Measurements from ENCODE around the gene ITGA1. TPM values are rescaled to one million over a fixed set of nuclear protein-coding genes. Genes with fewer than 3 reads are reported as not detected.

ITGA1 gene
- total and polyA plus RNA-seq, 2 donors from 2014 or later: 13.3 to 65.6 TPM

DNA sequence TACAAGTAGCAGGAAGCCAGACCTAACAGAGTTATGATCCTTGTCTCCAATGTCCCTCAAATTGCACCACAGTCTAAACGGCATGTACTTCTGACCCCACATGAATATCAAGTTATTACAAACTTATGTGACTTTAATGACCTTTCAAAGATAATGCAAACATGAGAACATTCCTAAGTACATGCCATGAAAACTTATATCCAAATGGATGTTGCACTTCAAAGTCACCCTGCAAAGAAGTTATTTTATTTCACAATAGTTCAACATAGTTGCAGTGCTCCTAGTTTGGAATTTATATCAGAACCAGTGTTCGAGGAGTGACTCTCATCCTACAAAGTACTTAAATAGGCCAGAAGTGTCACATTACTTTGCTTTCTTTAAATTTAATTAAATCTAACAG, 41.2 kb upstream of the ITGA1 start:
- H3K27ac ChIP-seq (ENCODE audit: low read depth in 2 of 2, low read length in 2 of 2): no peak overlapping the region
- no peak for FAIRE-seq

DNA sequence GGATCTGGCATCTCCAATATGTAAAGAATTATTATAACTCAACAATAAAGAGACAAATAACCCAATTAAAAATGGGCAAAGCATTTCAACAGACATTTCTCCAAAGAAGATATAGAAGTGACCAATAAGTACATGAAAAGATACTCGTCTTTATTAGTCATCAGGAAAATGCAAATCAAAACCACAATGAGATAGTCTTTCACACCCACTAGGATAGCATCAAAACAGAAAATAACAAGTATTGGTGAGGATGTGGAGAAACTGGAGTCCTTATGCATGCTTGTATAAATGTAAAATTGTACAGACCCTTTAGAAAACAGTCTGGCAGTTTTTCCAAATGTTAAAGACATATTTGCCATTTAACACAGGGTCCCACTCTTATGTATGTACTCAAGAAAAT, 39.1 kb upstream of the ITGA1 start:
- intact Hi-C loops (cut with DNase I): no loop called here
- FAIRE-seq (no peak), DNase-seq (no peak)
- TF ChIP-seq, protein P1, sequence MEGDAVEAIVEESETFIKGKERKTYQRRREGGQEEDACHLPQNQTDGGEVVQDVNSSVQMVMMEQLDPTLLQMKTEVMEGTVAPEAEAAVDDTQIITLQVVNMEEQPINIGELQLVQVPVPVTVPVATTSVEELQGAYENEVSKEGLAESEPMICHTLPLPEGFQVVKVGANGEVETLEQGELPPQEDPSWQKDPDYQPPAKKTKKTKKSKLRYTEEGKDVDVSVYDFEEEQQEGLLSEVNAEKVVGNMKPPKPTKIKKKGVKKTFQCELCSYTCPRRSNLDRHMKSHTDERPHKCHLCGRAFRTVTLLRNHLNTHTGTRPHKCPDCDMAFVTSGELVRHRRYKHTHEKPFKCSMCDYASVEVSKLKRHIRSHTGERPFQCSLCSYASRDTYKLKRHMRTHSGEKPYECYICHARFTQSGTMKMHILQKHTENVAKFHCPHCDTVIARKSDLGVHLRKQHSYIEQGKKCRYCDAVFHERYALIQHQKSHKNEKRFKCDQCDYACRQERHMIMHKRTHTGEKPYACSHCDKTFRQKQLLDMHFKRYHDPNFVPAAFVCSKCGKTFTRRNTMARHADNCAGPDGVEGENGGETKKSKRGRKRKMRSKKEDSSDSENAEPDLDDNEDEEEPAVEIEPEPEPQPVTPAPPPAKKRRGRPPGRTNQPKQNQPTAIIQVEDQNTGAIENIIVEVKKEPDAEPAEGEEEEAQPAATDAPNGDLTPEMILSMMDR (IDR thresholded peaks at IDR 0.05; ENCODE audit: borderline replicate concordance, extremely low read depth, insufficient read depth): no peak
- Histone ChIP-seq H3K4me1 (ENCODE audit: control insufficient read depth in 2 of 3, insufficient read depth in 2 of 3, low read depth in 1 of 3, low read length in 3 of 3) (no peaks in the 10 kb centered on the region), H3K36me3 (ENCODE audit: control insufficient read depth in 2 of 3, insufficient read depth in 3 of 3, low read length in 3 of 3) (no peaks in the 10 kb centered on the region), H3K9me3 (ENCODE audit: control insufficient read depth in 2 of 3, insufficient read depth in 1 of 3, low read length in 3 of 3) (no peaks in the 10 kb centered on the region), H3K4me3 (ENCODE audit: low read length in 3 of 3) (no peak overlapping the region), H3K27me3 (ENCODE audit: control insufficient read depth, insufficient read depth, low read length) (no peaks in the 10 kb centered on the region), H3K27ac (ENCODE audit: low read depth in 2 of 2, low read length in 2 of 2) (no peak overlapping the region), H3K9ac (ENCODE audit: low read length in 3 of 3) (no peak overlapping the region)

More for the DNA sequence above, 41.2 kb upstream of the ITGA1 start:
- Histone ChIP-seq H3K9me3 (ENCODE audit: control insufficient read depth in 2 of 3, insufficient read depth in 1 of 3, low read length in 3 of 3) (no peaks in the 10 kb centered on the region), H3K27me3 (ENCODE audit: control insufficient read depth, insufficient read depth, low read length) (no peaks in the 10 kb centered on the region), H3K36me3 (ENCODE audit: control insufficient read depth in 2 of 3, insufficient read depth in 3 of 3, low read length in 3 of 3) (no peaks in the 10 kb centered on the region), H3K9ac (ENCODE audit: low read length in 3 of 3) (no peak overlapping the region), H3K4me3 (ENCODE audit: low read length in 3 of 3) (no peak overlapping the region), H3K4me1 (ENCODE audit: control insufficient read depth in 2 of 3, insufficient read depth in 2 of 3, low read depth in 1 of 3, low read length in 3 of 3) (peaks cover 0 to 4% (median 0%) of the 10 kb centered on the region in 3 donors)
- intact Hi-C loops (cut with DNase I): no loop called here
- DNase-seq: no peak
- TF ChIP-seq, protein P1 (IDR thresholded peaks at IDR 0.05; ENCODE audit: borderline replicate concordance, extremely low read depth, insufficient read depth): no peak

DNA sequence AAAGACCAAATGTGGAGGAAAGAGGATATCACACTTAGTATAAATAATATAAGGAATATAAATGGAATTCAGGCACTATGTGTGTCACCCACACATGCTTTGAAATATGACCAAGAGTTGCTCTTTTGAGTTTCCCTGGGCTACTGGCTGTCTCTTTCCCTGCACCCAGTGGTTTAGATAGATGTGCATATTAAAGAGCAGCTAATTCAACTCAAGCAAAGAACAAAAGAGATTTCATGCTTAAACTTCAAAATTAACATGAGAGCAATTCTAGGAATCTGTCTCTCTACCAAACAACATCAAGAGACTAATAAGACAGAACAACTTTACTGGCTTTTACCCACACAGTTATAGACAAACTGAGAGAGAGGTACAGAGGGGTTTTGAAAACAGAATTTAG, 38.0 kb upstream of the ITGA1 start:
- TF ChIP-seq, protein P1 (IDR thresholded peaks at IDR 0.05; ENCODE audit: borderline replicate concordance, extremely low read depth, insufficient read depth): no peak
- no peak overlapping the region for H3K4me3 ChIP-seq (ENCODE audit: low read length in 3 of 3)
- no peaks in the 10 kb centered on the region for H3K36me3 ChIP-seq (ENCODE audit: control insufficient read depth in 2 of 3, insufficient read depth in 3 of 3, low read length in 3 of 3)
- H3K27ac ChIP-seq (ENCODE audit: low read depth in 2 of 2, low read length in 2 of 2): no peak overlapping the region
- H3K9ac ChIP-seq (ENCODE audit: low read length in 3 of 3): no peak overlapping the region
- no peaks in the 10 kb centered on the region for H3K9me3 ChIP-seq (ENCODE audit: control insufficient read depth in 2 of 3, insufficient read depth in 1 of 3, low read length in 3 of 3)
- H3K4me1 ChIP-seq (ENCODE audit: control insufficient read depth in 2 of 3, insufficient read depth in 2 of 3, low read depth in 1 of 3, low read length in 3 of 3): no peaks in the 10 kb centered on the region
- no peak for DNase-seq
- intact Hi-C loops (cut with DNase I): no loop called here
- no peak for FAIRE-seq
- no peaks in the 10 kb centered on the region for H3K27me3 ChIP-seq (ENCODE audit: control insufficient read depth, insufficient read depth, low read length)

DNA sequence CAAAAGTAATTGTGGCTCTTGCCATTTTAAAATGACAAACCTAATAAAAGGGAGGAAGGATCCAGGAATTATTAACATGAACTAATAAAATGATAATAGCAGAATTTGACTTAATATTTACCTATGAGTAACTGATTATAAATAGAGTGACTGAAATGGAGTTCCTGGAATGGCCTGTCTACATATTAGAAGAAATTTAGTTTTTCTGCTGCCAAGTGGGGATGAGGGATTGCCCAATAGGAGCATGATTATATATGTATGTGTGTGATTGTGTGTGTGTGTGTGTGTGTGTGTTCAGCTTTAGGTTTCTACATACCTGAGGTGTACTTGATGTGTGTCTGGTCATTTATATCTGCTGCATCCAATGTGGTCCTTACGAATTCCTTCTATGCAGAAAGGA, 36.6 kb upstream of the ITGA1 start:
- H3K4me1 ChIP-seq (ENCODE audit: control insufficient read depth in 2 of 3, insufficient read depth in 2 of 3, low read depth in 1 of 3, low read length in 3 of 3): no peaks in the 10 kb centered on the region
- H3K9ac ChIP-seq (ENCODE audit: low read length in 3 of 3): no peak overlapping the region
- FAIRE-seq (no peak), DNase-seq (no peak)
- no peak overlapping the region for H3K4me3 ChIP-seq (ENCODE audit: low read length in 3 of 3)
- no peaks in the 10 kb centered on the region for H3K9me3 ChIP-seq (ENCODE audit: control insufficient read depth in 2 of 3, insufficient read depth in 1 of 3, low read length in 3 of 3)
- TF ChIP-seq, protein P1 (IDR thresholded peaks at IDR 0.05; ENCODE audit: borderline replicate concordance, extremely low read depth, insufficient read depth): no peak
- no peaks in the 10 kb centered on the region for H3K27me3 ChIP-seq (ENCODE audit: control insufficient read depth, insufficient read depth, low read length)
- intact Hi-C loops (cut with DNase I): no loop called here
- H3K27ac ChIP-seq (ENCODE audit: low read depth in 2 of 2, low read length in 2 of 2): no peak overlapping the region
- no peaks in the 10 kb centered on the region for H3K36me3 ChIP-seq (ENCODE audit: control insufficient read depth in 2 of 3, insufficient read depth in 3 of 3, low read length in 3 of 3)
